Astrocyte (in vitro differentiated cells and primary cell): ENCODE measurements around the gene NME4.
"Not testable (repeated sequence)": the region's sequence is repeated elsewhere in the genome, so short reads cannot be mapped to it uniquely, and the experiment has no call there.

ENCODE experiments used
- EZH2 ChIP-seq: IDR thresholded peaks from 2 replicates; pipeline ENCODE4 v1.6.1; 2012; ENCODE audit warnings: mild to moderate bottlenecking, low read length, inconsistent platforms; ENCODE audit not compliant: insufficient read depth
- TF ChIP-seq, protein P1 (sequence below): IDR thresholded peaks from 2 replicates; pipeline ENCODE4 v1.5.1; 2011; ENCODE audit warnings: low read depth, mild to moderate bottlenecking, inconsistent platforms, low read length, moderate library complexity; ENCODE audit not compliant: insufficient read depth

- TF ChIP-seq, protein P1, sequence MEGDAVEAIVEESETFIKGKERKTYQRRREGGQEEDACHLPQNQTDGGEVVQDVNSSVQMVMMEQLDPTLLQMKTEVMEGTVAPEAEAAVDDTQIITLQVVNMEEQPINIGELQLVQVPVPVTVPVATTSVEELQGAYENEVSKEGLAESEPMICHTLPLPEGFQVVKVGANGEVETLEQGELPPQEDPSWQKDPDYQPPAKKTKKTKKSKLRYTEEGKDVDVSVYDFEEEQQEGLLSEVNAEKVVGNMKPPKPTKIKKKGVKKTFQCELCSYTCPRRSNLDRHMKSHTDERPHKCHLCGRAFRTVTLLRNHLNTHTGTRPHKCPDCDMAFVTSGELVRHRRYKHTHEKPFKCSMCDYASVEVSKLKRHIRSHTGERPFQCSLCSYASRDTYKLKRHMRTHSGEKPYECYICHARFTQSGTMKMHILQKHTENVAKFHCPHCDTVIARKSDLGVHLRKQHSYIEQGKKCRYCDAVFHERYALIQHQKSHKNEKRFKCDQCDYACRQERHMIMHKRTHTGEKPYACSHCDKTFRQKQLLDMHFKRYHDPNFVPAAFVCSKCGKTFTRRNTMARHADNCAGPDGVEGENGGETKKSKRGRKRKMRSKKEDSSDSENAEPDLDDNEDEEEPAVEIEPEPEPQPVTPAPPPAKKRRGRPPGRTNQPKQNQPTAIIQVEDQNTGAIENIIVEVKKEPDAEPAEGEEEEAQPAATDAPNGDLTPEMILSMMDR, result not testable (repeated sequence)
- not testable (repeated sequence) for TF ChIP-seq EZH2
Observed at GRCh38 chr16:378113-378820, 18.7 kb upstream of the NME4 start.
